K562 (cell line): ENCODE measurements around the gene DPAGT1.

Source experiments
- ATF3 ChIP-seq, 2 experiments: fragments of 450-650 bp in 1 of 2; sonication (generic) in 1 of 2; formaldehyde crosslinking in 1 of 2; IDR thresholded peaks in 1 of 2; conservative IDR thresholded peaks in 1 of 2; 2 replicates each; pipeline versions ENCODE4 v1.6.1 to v1.8.1; 2016 to 2023; ENCODE audit warnings: mild to moderate bottlenecking in 2 of 2, moderate library complexity in 2 of 2, inconsistent platforms in 1 of 2, missing genetic modification reagents in 1 of 2
- C11orf30 ChIP-seq: fragments of 450-650 bp; IDR thresholded peaks from 2 replicates; pipeline ENCODE4 v1.6.1; 2016; ENCODE audit warnings: low read depth, mild to moderate bottlenecking
- CHD1 ChIP-seq: fragments of 200-600 bp; sonication (generic); IDR thresholded peaks from one replicate; pipeline ENCODE4 v1.6.1; 2012; ENCODE audit warnings: mild to moderate bottlenecking, moderate library complexity, low read length, inconsistent platforms
- ZBTB1 ChIP-seq: sonication (generic); formaldehyde crosslinking; IDR thresholded peaks from 2 replicates; pipeline ENCODE4 v1.8.1; 2023; ENCODE audit warnings: missing genetic modification reagents, low read depth, mild to moderate bottlenecking, borderline replicate concordance

GRCh38 chr11:119054418-119054817 is 47.2 kb downstream of the DPAGT1 start:
- TF ChIP-seq ZBTB1 (CRISPR knock-in tag) (no peak), C11orf30 (no peak), ATF3 (IDR thresholded peaks at IDR 0.05) (no peak), ATF3 (CRISPR knock-in tag; conservative IDR thresholded peaks at IDR 0.05) (no peak), CHD1 (no peak)
